GM12892 (cell line): ENCODE measurements around the gene AFAP1L1.

Experiments used
- POLR2A ChIP-seq: IDR thresholded peaks from 2 replicates; pipeline ENCODE4 v1.6.1; 2011; ENCODE audit warnings: low read depth, low read length, control low read depth
- POLR2AphosphoS5 ChIP-seq: IDR thresholded peaks from 2 replicates; pipeline ENCODE4 v1.6.1; 2011; ENCODE audit warnings: low read depth, low read length, control low read depth
- TAF1 ChIP-seq: IDR thresholded peaks from 2 replicates; pipeline ENCODE4 v1.6.1; 2011; ENCODE audit warnings: low read depth, mild to moderate bottlenecking, control low read depth, low read length, borderline replicate concordance

- TF ChIP-seq POLR2A (no peak), POLR2AphosphoS5 (no peak), TAF1 (no peak)
These were observed 43.0 kb downstream of the AFAP1L1 start for GRCh38 chr5:149314571-149315111.
